DND-41 (cell line): ENCODE measurements around the gene ITSN1.

Experiments used
- CTCF ChIP-seq: IDR thresholded peaks from 2 replicates; pipeline ENCODE4 v1.5.1; 2012; ENCODE audit warnings: borderline replicate concordance, low read length, moderate library complexity, mild to moderate bottlenecking; ENCODE audit not compliant: poor library complexity, severe bottlenecking; ENCODE audit errors: extremely low read depth
- EZH2 ChIP-seq: IDR thresholded peaks from 3 replicates; pipeline ENCODE4 v1.6.1; 2012; ENCODE audit warnings: borderline replicate concordance, low read depth, mild to moderate bottlenecking, moderate library complexity, low read length, inconsistent platforms; ENCODE audit not compliant: severe bottlenecking

- peak; percentile 91 for TF ChIP-seq CTCF
- TF ChIP-seq EZH2 = no peak
Measured at GRCh38 chr21:33894736-33895288, 252.5 kb downstream of the ITSN1 start.
